ENCODE data around the gene CAMK2A. TPM values are rescaled to one million over a fixed set of nuclear protein-coding genes. Genes with fewer than 3 reads are reported as not detected.
"Not testable (repeated sequence)": the region's sequence is repeated elsewhere in the genome, so short reads cannot be mapped to it uniquely, and the experiment has no call there.

Gene CAMK2A
- polyA plus RNA-seq, 1 donor (not counting 4 experiments of a cell fraction or from before 2014, with no cell fraction given): 0.05 TPM

- Histone ChIP-seq H3K4me2 (ENCODE audit: control insufficient read depth, extremely low read depth, insufficient read depth, low read depth, low read length) (no peak overlapping the region), H3K9me3 (ENCODE audit: control insufficient read depth, low read depth, low read length) (no peaks in the 10 kb centered on the region), H3K27me3 (ENCODE audit: control insufficient read depth, extremely low read depth, insufficient read depth, low read length) (no peaks in the 10 kb centered on the region), H3K9ac (ENCODE audit: control insufficient read depth, extremely low read depth, insufficient read depth, low read length) (no peak overlapping the region), H3K4me1 (ENCODE audit: control insufficient read depth, extremely low read depth, insufficient read depth, low read length) (no peaks in the 10 kb centered on the region), H3K9me1 (ENCODE audit: control insufficient read depth, extremely low read depth, insufficient read depth, low read length) (no peaks in the 10 kb centered on the region), H3K4me3 (ENCODE audit: control insufficient read depth in 2 of 3, extremely low read depth in 1 of 3, insufficient read depth in 2 of 3, low read depth in 1 of 3, low read length in 3 of 3) (no peak overlapping the region), H4K20me1 (ENCODE audit: control insufficient read depth, extremely low read depth, insufficient read depth, low read length) (no peaks in the 10 kb centered on the region), H3K36me3 (ENCODE audit: control insufficient read depth in 2 of 2, extremely low read depth in 1 of 2, insufficient read depth in 2 of 2, low read length in 2 of 2) (no peaks in the 10 kb centered on the region), H3K27ac (ENCODE audit: control insufficient read depth, insufficient read depth, low read length) (no peak overlapping the region), H2AFZ (ENCODE audit: control insufficient read depth, low read length) (no peak overlapping the region), H3K79me2 (ENCODE audit: control insufficient read depth, insufficient read depth, low read length) (no peaks in the 10 kb centered on the region)
- no peak for FAIRE-seq
- no peak for DNase-seq (ENCODE audit: low read depth, low spot score)
- TF ChIP-seq CTCF (optimal IDR thresholded peaks at IDR 0.05 in 1 of 3, IDR thresholded peaks at IDR 0.05 in 1 of 3, conservative IDR thresholded peaks at IDR 0.05 in 1 of 3; ENCODE audit: extremely low read depth in 1 of 3, insufficient read depth in 2 of 3, low read length in 3 of 3) (no peak), EZH2 (IDR thresholded peaks at IDR 0.05; ENCODE audit: low read length) (no peak)
- dilution Hi-C loops (cut with MboI; ENCODE audit: extremely low pct_ligation_motif_present, low sequenced_read_pairs): no loop called here
Measured at GRCh38 chr5:150235500-150235854, 54.1 kb downstream of the CAMK2A start.

DNA sequence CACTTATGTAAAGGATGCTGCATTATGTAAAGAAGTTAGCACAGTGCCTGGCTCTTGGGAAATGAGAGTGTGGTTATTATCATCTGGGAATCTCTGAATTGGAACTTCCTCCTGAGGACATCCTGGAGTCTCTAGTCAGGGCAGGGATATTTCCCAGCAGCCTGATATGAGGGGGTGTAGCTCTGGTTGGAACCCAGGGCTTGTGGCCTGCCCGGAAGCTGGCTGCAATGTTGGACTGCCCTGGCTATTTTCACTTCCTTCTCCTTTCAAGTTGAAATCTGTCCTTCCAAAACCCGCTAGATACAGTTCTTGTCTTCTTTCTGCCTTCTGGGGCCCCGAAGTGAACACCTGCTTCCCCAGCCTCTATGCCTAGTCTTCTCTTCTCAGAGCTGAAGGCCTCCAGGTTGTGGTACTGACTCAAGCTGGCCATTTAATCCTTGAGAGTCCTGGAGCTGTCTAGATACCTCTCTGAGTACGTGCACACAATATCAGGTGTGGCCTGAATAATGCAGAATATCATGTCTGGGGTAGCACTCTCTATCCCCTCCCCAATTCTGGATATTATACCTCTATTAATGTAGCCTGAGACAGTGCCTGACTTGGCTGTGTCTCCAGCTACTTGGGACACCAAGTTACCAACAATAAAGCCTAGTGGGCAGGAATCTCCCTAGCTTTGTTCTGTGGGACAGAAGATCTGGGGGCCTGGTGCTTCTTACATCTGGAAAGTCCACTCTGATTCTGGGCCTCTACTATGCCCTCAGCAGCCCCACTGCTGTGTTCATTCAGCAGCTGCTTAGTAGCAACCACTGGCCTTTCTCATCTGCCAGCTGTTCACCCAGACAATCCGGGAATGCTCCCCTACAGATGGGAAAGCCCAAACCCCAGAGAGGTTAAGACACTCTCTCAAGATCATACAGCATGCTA is 54.7 kb downstream of the CAMK2A start:
- no peak for FAIRE-seq
- TF ChIP-seq EZH2 (IDR thresholded peaks at IDR 0.05; ENCODE audit: low read length): no peak
- TF ChIP-seq CTCF (optimal IDR thresholded peaks at IDR 0.05 in 1 of 3, IDR thresholded peaks at IDR 0.05 in 1 of 3, conservative IDR thresholded peaks at IDR 0.05 in 1 of 3; ENCODE audit: extremely low read depth in 1 of 3, insufficient read depth in 2 of 3, low read length in 3 of 3): no peak

GRCh38 chr5:150233706-150234105 is 55.9 kb downstream of the CAMK2A start:
- dilution Hi-C loops (cut with MboI; ENCODE audit: extremely low pct_ligation_motif_present, low sequenced_read_pairs); FAIRE-seq: not testable (repeated sequence)

More for the DNA sequence above, 54.7 kb downstream of the CAMK2A start:
- no peak overlapping the region for H3K9ac ChIP-seq (ENCODE audit: control insufficient read depth, extremely low read depth, insufficient read depth, low read length)
- no peaks in the 10 kb centered on the region for H3K9me3 ChIP-seq (ENCODE audit: control insufficient read depth, low read depth, low read length)
- no peaks in the 10 kb centered on the region for H3K4me1 ChIP-seq (ENCODE audit: control insufficient read depth, extremely low read depth, insufficient read depth, low read length)
- H3K4me2 ChIP-seq (ENCODE audit: control insufficient read depth, extremely low read depth, insufficient read depth, low read depth, low read length): no peak overlapping the region
- H3K9me1 ChIP-seq (ENCODE audit: control insufficient read depth, extremely low read depth, insufficient read depth, low read length): no peaks in the 10 kb centered on the region
- no peak overlapping the region for H2AFZ ChIP-seq (ENCODE audit: control insufficient read depth, low read length)
- H4K20me1 ChIP-seq (ENCODE audit: control insufficient read depth, extremely low read depth, insufficient read depth, low read length): no peaks in the 10 kb centered on the region
- H3K27me3 ChIP-seq (ENCODE audit: control insufficient read depth, extremely low read depth, insufficient read depth, low read length): no peaks in the 10 kb centered on the region
- H3K79me2 ChIP-seq (ENCODE audit: control insufficient read depth, insufficient read depth, low read length): no peaks in the 10 kb centered on the region
- H3K4me3 ChIP-seq (ENCODE audit: control insufficient read depth in 2 of 3, extremely low read depth in 1 of 3, insufficient read depth in 2 of 3, low read depth in 1 of 3, low read length in 3 of 3): no peak overlapping the region
- no peak overlapping the region for H3K27ac ChIP-seq (ENCODE audit: control insufficient read depth, insufficient read depth, low read length)
- H3K36me3 ChIP-seq (ENCODE audit: control insufficient read depth in 2 of 2, extremely low read depth in 1 of 2, insufficient read depth in 2 of 2, low read length in 2 of 2): no peaks in the 10 kb centered on the region
- no peak for DNase-seq (ENCODE audit: low read depth, low spot score)
- dilution Hi-C loops (cut with MboI; ENCODE audit: extremely low pct_ligation_motif_present, low sequenced_read_pairs): no loop called here

More at GRCh38 chr5:150233706-150234105, 55.9 kb downstream of the CAMK2A start:
- not testable (repeated sequence) for DNase-seq (ENCODE audit: low read depth, low spot score); H3K27ac ChIP-seq (ENCODE audit: control insufficient read depth, insufficient read depth, low read length); H3K9ac ChIP-seq (ENCODE audit: control insufficient read depth, extremely low read depth, insufficient read depth, low read length); H3K36me3 ChIP-seq (ENCODE audit: control insufficient read depth in 2 of 2, extremely low read depth in 1 of 2, insufficient read depth in 2 of 2, low read length in 2 of 2); H3K4me1 ChIP-seq (ENCODE audit: control insufficient read depth, extremely low read depth, insufficient read depth, low read length); H3K4me3 ChIP-seq (ENCODE audit: control insufficient read depth in 2 of 3, extremely low read depth in 1 of 3, insufficient read depth in 2 of 3, low read depth in 1 of 3, low read length in 3 of 3); H3K9me3 ChIP-seq (ENCODE audit: control insufficient read depth, low read depth, low read length); H3K27me3 ChIP-seq (ENCODE audit: control insufficient read depth, extremely low read depth, insufficient read depth, low read length); H4K20me1 ChIP-seq (ENCODE audit: control insufficient read depth, extremely low read depth, insufficient read depth, low read length); H3K79me2 ChIP-seq (ENCODE audit: control insufficient read depth, insufficient read depth, low read length); H3K4me2 ChIP-seq (ENCODE audit: control insufficient read depth, extremely low read depth, insufficient read depth, low read depth, low read length); H3K9me1 ChIP-seq (ENCODE audit: control insufficient read depth, extremely low read depth, insufficient read depth, low read length); H2AFZ ChIP-seq (ENCODE audit: control insufficient read depth, low read length)
